ENCODE measurements around the gene WNT9A. TPM values are rescaled to one million over a fixed set of nuclear protein-coding genes. Genes with fewer than 3 reads are reported as not detected.
"Not testable (repeated sequence)": the region's sequence is repeated elsewhere in the genome, so short reads cannot be mapped to it uniquely, and the experiment has no call there.

The WNT9A gene
- total and polyA plus RNA-seq, 12 donors: 0.39 to 27.9 (median 3.8) TPM

DNA sequence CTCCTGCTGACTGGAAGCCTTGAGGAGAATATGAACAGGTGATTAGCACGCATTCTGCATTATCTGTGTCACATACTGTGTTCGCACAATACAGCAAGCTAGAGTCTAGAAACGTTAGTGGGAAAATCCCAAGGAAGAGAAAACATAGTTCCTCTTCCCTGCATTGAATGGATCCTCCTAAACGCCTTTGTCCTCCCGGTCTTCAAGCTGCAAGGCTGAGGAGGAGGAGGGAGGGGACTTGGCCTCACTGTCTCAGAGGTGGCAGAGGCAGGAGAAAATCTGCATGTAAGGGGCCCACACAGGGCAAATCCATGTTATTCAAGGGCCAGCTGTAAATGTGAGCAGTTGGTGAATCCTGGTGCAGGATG lies 34.4 kb downstream of the WNT9A start:
- Histone ChIP-seq H3K36me3 (no peaks in the 10 kb centered on the region), H3K4me3 (no peak overlapping the region), H3K27ac (no peak overlapping the region), H3K27me3 (no peaks in the 10 kb centered on the region), H3K9me3 (no peaks in the 10 kb centered on the region), H3K4me1 (peaks cover 0 to 3% (median 0%) of the 10 kb centered on the region in 9 donors)
- ATAC-seq (no peak), DNase-seq (no peak)
- intact Hi-C loops (cut with DNase I): loop anchor here in 1 of 10 donors (5.0 kb wide), 1 partner anchor 139 kb away; no protein-coding TSS in a partner anchor
- WGBS, 2 donors: 51 to 63% methylated on average over 5 of the region's 5 CpGs
- TF ChIP-seq, protein P1, sequence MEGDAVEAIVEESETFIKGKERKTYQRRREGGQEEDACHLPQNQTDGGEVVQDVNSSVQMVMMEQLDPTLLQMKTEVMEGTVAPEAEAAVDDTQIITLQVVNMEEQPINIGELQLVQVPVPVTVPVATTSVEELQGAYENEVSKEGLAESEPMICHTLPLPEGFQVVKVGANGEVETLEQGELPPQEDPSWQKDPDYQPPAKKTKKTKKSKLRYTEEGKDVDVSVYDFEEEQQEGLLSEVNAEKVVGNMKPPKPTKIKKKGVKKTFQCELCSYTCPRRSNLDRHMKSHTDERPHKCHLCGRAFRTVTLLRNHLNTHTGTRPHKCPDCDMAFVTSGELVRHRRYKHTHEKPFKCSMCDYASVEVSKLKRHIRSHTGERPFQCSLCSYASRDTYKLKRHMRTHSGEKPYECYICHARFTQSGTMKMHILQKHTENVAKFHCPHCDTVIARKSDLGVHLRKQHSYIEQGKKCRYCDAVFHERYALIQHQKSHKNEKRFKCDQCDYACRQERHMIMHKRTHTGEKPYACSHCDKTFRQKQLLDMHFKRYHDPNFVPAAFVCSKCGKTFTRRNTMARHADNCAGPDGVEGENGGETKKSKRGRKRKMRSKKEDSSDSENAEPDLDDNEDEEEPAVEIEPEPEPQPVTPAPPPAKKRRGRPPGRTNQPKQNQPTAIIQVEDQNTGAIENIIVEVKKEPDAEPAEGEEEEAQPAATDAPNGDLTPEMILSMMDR (IDR thresholded peaks at IDR 0.05): no peak

GRCh38 chr1:227912866-227913265 lies 34.9 kb downstream of the WNT9A start:
- no peak overlapping the region for H3K27ac ChIP-seq
- H3K9me3 ChIP-seq: no peaks in the 10 kb centered on the region
- DNase-seq (no peak), ATAC-seq (no peak)
- H3K36me3 ChIP-seq: no peaks in the 10 kb centered on the region
- H3K27me3 ChIP-seq: no peaks in the 10 kb centered on the region
- no peak overlapping the region for H3K4me3 ChIP-seq
- peaks cover 0 to 3% (median 0%) of the 10 kb centered on the region in 9 donors for H3K4me1 ChIP-seq
- TF ChIP-seq, protein P1 (IDR thresholded peaks at IDR 0.05): no peak
- 47 to 62% methylated on average over 14 of the region's 14 CpGs for WGBS, 2 donors
- intact Hi-C loops (cut with DNase I): loop anchor here in 1 of 10 donors (5.0 kb wide), 1 partner anchor 139 kb away; no protein-coding TSS in a partner anchor

- Histone ChIP-seq H3K27me3 (no peaks in the 10 kb centered on the region), H3K36me3 (no peaks in the 10 kb centered on the region), H3K4me3 (no peak overlapping the region), H3K4me1 (no peaks in the 10 kb centered on the region), H3K27ac (no peak overlapping the region), H3K9me3 (no peaks in the 10 kb centered on the region)
- TF ChIP-seq, protein P1 (IDR thresholded peaks at IDR 0.05): no peak
- WGBS, 2 donors: 86 to 88% methylated on average over 8 of the region's 8 CpGs
- DNase-seq (no peak), ATAC-seq (no peak)
- intact Hi-C loops (cut with DNase I): loop anchor here in 1 of 10 donors (5.0 kb wide), 1 partner anchor 141 kb away; no protein-coding TSS in a partner anchor
Measured at GRCh38 chr1:227911376-227911775, 36.4 kb downstream of the WNT9A start.

DNA sequence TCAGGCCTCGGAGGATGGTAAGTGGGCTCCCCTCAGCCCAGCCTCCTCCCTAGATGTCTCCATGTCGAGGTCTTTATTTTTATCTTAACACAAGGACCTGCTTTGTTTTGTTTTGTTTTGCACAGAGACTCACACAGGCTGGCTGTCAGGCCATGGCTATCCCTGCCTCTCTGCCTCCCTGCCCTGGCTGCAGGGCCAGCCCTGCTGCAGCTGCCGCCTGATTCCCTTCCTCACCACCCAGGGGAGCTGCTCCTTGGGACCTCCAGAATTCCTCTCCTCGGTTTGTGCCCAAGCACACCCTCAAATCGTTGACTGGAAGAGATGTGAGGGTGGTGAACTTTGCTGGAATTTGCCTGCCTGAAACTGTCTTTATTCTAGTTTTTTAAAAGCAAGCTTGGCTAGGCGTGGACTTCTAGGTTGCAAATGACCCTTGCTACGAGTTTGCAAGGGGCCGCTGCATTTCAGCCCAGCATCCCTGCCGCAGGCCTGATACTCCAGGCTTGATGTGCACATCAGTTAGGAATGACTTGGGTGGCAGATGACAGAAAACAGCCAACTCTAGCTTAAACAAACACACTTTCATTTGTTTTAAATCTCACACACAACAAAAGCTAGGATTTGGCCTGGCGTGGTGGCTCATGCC lies 37.1 kb downstream of the WNT9A start:
- Histone ChIP-seq H3K4me3 (no peak overlapping the region), H3K9me3 (no peaks in the 10 kb centered on the region), H3K27ac (no peak overlapping the region), H3K27me3 (no peaks in the 10 kb centered on the region), H3K36me3 (no peaks in the 10 kb centered on the region), H3K4me1 (no peaks in the 10 kb centered on the region)
- TF ChIP-seq, protein P1 (IDR thresholded peaks at IDR 0.05): no peak
- intact Hi-C loops (cut with DNase I): loop anchor here in 1 of 10 donors (5.0 kb wide), 1 partner anchor 142 kb away; no protein-coding TSS in a partner anchor
- no peak for ATAC-seq
- whole genome bisulfite sequencing, 2 donors: 71 to 72% methylated on average over 10 of the region's 10 CpGs
- DNase-seq: no peak

- intact Hi-C loops (cut with DNase I): loop anchor here in 1 of 10 donors (5.0 kb wide), 1 partner anchor 142 kb away; no protein-coding TSS in a partner anchor
- not testable (repeated sequence) for H3K9me3 ChIP-seq, H3K27me3 ChIP-seq, DNase-seq, H3K27ac ChIP-seq, H3K4me1 ChIP-seq, ATAC-seq, H3K4me3 ChIP-seq, H3K36me3 ChIP-seq
- WGBS, 2 donors: 70 to 72% methylated on average over 8 of the region's 8 CpGs
Measured at GRCh38 chr1:227909923-227910328, 37.8 kb downstream of the WNT9A start.
